Esophagus muscularis mucosa (tissue), 4 donors: Measurements from ENCODE around the gene KYNU. TPM values are rescaled to one million over a fixed set of nuclear protein-coding genes. Genes with fewer than 3 reads are reported as not detected.
"Not testable (repeated sequence)": the region's sequence is repeated elsewhere in the genome, so short reads cannot be mapped to it uniquely, and the experiment has no call there.

Experiments
- DNase-seq: peaks from one replicate; pipeline ENCODE4 v3.0.0-alpha.2; 2017; ENCODE audit errors: extremely low spot score
- H3K27ac ChIP-seq, 4 donors: fragments of 200-600 bp; sonication (generic); replicated peaks in 1 of 4; 1 replicate in 3 of 4; 2 replicates in 1 of 4; pipeline ENCODE4 v1.5.1; 2016 to 2019; ENCODE audit warnings: mild to moderate bottlenecking in 1 of 4
- H3K27me3 ChIP-seq, 4 donors: fragments of 200-600 bp; sonication (generic); one replicate each; pipeline versions ENCODE4 v1.5.1 to v1.6.0; 2016 to 2019
- H3K36me3 ChIP-seq, 4 donors: fragments of 200-600 bp; sonication (generic); one replicate each; pipeline ENCODE4 v1.5.1; 2016 to 2019
- H3K4me1 ChIP-seq, 4 donors: fragments of 200-600 bp; sonication (generic); one replicate each; pipeline ENCODE4 v1.5.1; 2016 to 2019
- H3K4me3 ChIP-seq, 4 donors: fragments of 200-600 bp; sonication (generic); 1 replicate in 2 of 4; 2 replicates in 2 of 4; pipeline ENCODE4 v1.5.1; 2016 to 2019; ENCODE audit warnings: mild to moderate bottlenecking in 4 of 4, moderate library complexity in 1 of 4
- H3K9me3 ChIP-seq, 4 donors: fragments of 200-600 bp; sonication (generic); 1 replicate in 3 of 4; 2 replicates in 1 of 4; pipeline ENCODE4 v1.5.1; 2016 to 2019
- CTCF ChIP-seq, 3 experiments: fragments of 200-600 bp in 2 of 3; fragments of 450-650 bp in 1 of 3; sonication (generic) in 2 of 3; IDR thresholded peaks; one replicate each; pipeline ENCODE4 v1.5.1; 2017 to 2019; ENCODE audit warnings: antibody characterized with exemption in 3 of 3, mild to moderate bottlenecking in 2 of 3, moderate library complexity in 1 of 3
- EP300 ChIP-seq: sonication (generic); formaldehyde crosslinking; IDR thresholded peaks from one replicate; pipeline ENCODE4 v1.6.1; 2017; ENCODE audit warnings: antibody characterized with exemption
- POLR2A ChIP-seq: fragments of 450-650 bp; IDR thresholded peaks from one replicate; pipeline ENCODE4 v1.6.1; 2017; ENCODE audit warnings: antibody characterized with exemption, moderate library complexity, mild to moderate bottlenecking, low read depth
- POLR2AphosphoS5 ChIP-seq, 2 donors: sonication (generic); formaldehyde crosslinking; IDR thresholded peaks; one replicate each; pipeline ENCODE4 v1.6.1; 2017; ENCODE audit warnings: antibody characterized with exemption in 2 of 2
- WGBS: methylation state at CpG from one replicate; pipeline ENCODE4 v1.1.5; 2018; 5-methylcytosine and 5-hydroxymethylcytosine counted together
- intact Hi-C: fragments of 100-400 bp; cut with DNase I; formaldehyde crosslinking; loops from one replicate; pipeline ENCODE4 v1.15.1; 2023
- total RNA-seq, 4 donors: library from RNA; depleted of rRNA; stranded (reverse); fragments of >200 nt; gene quantifications; one replicate each; pipeline versions ENCODE4 v1.1.0 to v1.2.1, GENCODE V29; 2016

The KYNU gene
- total RNA-seq, 4 donors from 2014 or later = 1.2 to 9.4 (median 3.9) TPM

GRCh38 chr2:142901780-142902179 is 24.3 kb downstream of the KYNU start:
- intact Hi-C loops = no loop called here
- Histone ChIP-seq H3K4me3 (no peak overlapping the region), H3K9me3 (no peaks in the 10 kb centered on the region), H3K4me1 (no peaks in the 10 kb centered on the region), H3K36me3 (no peaks in the 10 kb centered on the region), H3K27ac (no peak overlapping the region), H3K27me3 (no peaks in the 10 kb centered on the region)
- TF ChIP-seq POLR2A (no peak), EP300 (no peak), CTCF (IDR thresholded peaks at IDR 0.05) (no peak), POLR2AphosphoS5 (IDR thresholded peaks at IDR 0.05) (no peak)
- 77% methylated on average over 6 of the region's 6 CpGs for WGBS
- no peak for DNase-seq

GRCh38 chr2:142903726-142904125 is 26.3 kb downstream of the KYNU start:
- intact Hi-C loops, H3K4me3 ChIP-seq, H3K36me3 ChIP-seq, H3K27ac ChIP-seq, H3K27me3 ChIP-seq, DNase-seq, H3K4me1 ChIP-seq, H3K9me3 ChIP-seq: not testable (repeated sequence)
- WGBS = 93% methylated on average over 7 of the region's 7 CpGs

DNA sequence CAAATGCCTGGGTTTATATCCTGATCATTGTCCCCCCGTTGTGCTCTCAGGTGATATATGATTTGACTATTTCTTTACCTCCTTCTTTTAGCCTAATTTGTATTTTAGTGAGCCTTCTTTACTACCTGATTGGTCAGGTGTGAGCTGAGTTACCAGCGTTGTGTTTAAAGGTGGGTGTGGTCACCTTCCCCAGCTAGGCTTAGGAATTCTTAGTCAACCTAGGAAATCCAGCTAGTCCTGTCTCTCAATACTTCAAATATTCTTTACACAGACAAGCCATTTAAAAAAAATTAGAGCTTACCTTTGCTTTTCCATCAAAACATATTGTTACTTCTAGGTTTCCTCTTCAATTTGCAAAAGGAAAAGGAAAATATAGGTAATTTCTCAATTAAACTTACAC is 30.2 kb downstream of the KYNU start:
- Histone ChIP-seq H3K9me3 (no peaks in the 10 kb centered on the region), H3K36me3 (no peaks in the 10 kb centered on the region), H3K4me3 (no peak overlapping the region), H3K27me3 (no peaks in the 10 kb centered on the region), H3K27ac (no peak overlapping the region), H3K4me1 (no peaks in the 10 kb centered on the region)
- intact Hi-C loops = no loop called here
- 92% methylated on average over 2 of the region's 2 CpGs for WGBS
- no peak for DNase-seq
- TF ChIP-seq POLR2AphosphoS5 (IDR thresholded peaks at IDR 0.05) (no peak), POLR2A (no peak), EP300 (no peak), CTCF (IDR thresholded peaks at IDR 0.05) (no peak)

DNA sequence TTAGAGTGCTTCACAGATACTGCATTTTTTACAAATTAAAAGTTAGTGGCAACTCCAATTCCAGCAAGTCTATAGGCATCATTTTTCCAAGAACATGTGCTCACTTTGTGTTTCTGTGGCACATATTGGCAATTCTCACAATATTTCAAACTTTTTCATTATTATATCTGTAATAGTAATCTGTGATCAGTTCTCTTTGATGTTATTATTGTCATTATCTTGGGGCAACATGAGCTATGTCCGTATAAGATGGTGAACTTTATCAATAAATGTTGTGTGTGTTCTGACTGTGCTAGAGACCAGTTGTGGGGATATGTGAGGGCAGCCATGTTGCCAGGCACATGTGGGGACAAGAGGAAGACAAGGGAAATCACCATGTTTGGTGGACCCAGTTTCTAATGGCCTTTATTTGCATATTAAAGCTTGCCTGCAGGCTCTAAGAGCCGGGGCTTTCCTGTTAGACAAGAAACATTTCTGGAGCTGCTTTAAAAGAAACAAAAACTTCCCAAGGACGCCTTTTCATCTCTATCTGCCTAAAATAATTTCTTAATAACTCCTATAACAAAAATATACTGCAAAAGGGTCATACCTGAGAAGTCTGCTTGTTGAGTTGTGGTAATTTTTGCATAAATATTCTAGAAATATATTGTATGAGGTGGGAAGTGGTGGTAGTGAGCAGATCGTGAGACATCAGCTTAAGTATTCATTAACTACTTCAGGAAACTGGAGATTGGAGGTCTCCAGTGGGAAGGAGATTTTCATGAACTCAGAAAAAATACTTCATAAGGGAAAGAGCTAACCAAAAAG is 37.2 kb downstream of the KYNU start:
- H3K4me3 ChIP-seq = no peak overlapping the region
- H3K27me3 ChIP-seq = no peaks in the 10 kb centered on the region
- 67% methylated on average over 4 of the region's 4 CpGs for WGBS
- intact Hi-C loops = no loop called here
- no peak for DNase-seq
- no peaks in the 10 kb centered on the region for H3K36me3 ChIP-seq
- no peaks in the 10 kb centered on the region for H3K9me3 ChIP-seq
- no peaks in the 10 kb centered on the region for H3K4me1 ChIP-seq
- no peak overlapping the region for H3K27ac ChIP-seq
- TF ChIP-seq CTCF (IDR thresholded peaks at IDR 0.05) (no peak), POLR2AphosphoS5 (IDR thresholded peaks at IDR 0.05) (no peak), POLR2A (no peak), EP300 (no peak)

GRCh38 chr2:142915502-142915901 is 38.0 kb downstream of the KYNU start:
- H3K27ac ChIP-seq = no peak overlapping the region
- TF ChIP-seq POLR2A = no peak
- no peak for TF ChIP-seq POLR2AphosphoS5 (IDR thresholded peaks at IDR 0.05)
- no peak for TF ChIP-seq EP300
- TF ChIP-seq CTCF (IDR thresholded peaks at IDR 0.05) = no peak
- no peaks in the 10 kb centered on the region for H3K9me3 ChIP-seq
- intact Hi-C loops = no loop called here
- no peaks in the 10 kb centered on the region for H3K4me1 ChIP-seq
- no peak overlapping the region for H3K4me3 ChIP-seq
- H3K36me3 ChIP-seq = no peaks in the 10 kb centered on the region
- WGBS = 85% methylated on average over 1 of the region's 1 CpG
- DNase-seq = no peak
- H3K27me3 ChIP-seq = no peaks in the 10 kb centered on the region
